AG09309 (cell line): ENCODE measurements around the gene ARF5.
A peak's percentile ranks its signal among the peaks of the same experiment; 100 is the strongest.
"Not testable (repeated sequence)": the region's sequence is repeated elsewhere in the genome, so short reads cannot be mapped to it uniquely, and the experiment has no call there.

Experiments
- DNase-seq: peaks from one replicate; pipeline ENCODE4 v3.0.0-alpha.2; 2010; ENCODE audit warnings: low read depth
- H3K4me3 ChIP-seq: 2 replicates; pipeline ENCODE4 v1.5.1; 2011; ENCODE audit warnings: mild to moderate bottlenecking, low read depth, low read length, moderate library complexity; ENCODE audit not compliant: control insufficient read depth
- CTCF ChIP-seq: IDR thresholded peaks from 2 replicates; pipeline ENCODE4 v1.5.1; 2011; ENCODE audit warnings: mild to moderate bottlenecking, low read depth, low read length, inconsistent platforms; ENCODE audit not compliant: insufficient read depth, control insufficient read depth; ENCODE audit errors: missing control alignments

Gene ARF5

DNA sequence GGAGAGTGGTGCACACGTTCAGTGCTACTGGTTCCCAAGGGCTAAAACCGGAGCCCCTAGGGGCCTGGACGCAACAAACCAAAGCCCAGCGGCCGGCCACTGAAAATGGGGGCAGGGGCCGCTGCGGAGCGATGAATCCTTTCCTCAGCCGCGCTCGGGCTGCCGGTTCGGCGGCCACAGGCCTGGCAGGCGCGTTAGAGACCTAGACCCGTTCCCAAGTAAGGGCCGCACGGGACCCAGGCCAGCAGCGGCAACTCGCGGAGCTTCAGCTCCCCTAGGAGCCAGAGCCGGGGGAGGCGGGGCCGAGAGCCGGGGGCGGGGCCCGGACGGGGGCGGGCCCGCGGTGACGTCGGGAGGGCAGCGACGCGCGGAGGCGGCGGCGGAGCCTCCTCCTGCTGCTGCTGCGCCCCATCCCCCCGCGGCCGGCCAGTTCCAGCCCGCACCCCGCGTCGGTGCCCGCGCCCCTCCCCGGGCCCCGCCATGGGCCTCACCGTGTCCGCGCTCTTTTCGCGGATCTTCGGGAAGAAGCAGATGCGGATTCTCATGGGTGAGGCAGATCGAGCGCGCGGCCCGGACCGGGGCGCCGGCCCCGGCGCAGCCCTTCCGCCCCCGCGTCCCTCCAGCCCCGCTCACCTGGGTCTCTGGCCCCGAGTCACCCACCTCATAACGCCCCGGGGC is at the start of gene ARF5:
TSS of gene ARF5 (plus strand) at position 393 of the 678 bp plus-strand sequence. CDS start at position 481, 88 bp downstream.
- DNase-seq: peak; percentile 24
- H3K4me3 ChIP-seq: peak within 1 kb of the TSS; percentile 90
- TF ChIP-seq CTCF: no peak

DNA sequence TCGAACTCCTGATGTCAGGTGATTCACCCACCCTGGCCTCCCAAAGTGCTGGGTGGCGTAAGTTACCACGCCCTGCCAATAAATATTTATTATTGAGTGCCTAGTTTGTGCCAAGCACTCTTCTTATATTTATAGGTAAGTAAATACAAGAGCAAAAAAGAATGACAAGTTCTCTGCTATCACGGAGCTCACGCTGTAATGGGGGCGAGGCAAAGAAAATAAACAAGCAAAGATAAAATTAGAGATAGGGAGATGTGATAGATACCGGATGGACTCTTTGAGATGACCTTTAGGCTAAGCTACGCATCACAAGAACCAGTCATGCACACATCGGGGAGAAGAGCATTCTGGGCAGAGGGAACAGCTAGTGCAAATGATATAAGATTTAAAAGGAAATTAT is 49.1 kb upstream of the ARF5 start:
- no peak overlapping the region for H3K4me3 ChIP-seq
- no peak for TF ChIP-seq CTCF
- DNase-seq: no peak

DNA sequence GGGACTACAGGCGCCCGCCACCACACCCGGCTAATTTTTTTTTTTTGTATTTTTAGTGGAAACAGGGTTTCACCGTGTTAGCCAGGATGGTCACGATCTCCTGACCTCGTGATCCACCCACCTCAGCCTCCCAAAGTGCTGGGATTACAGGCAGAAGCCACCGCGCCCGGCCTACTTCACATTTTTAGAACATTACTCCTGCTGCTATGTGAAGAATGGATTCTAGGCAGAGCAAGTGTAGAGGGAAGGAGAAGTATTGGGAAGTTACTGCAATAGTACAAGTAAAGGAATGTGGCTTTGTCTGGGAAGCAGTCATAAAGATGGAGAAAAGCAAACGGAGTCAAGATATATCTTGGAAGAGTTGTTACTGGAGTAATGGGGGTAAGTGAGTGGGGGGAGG is 47.8 kb upstream of the ARF5 start:
- not testable (repeated sequence) for H3K4me3 ChIP-seq, DNase-seq

DNA sequence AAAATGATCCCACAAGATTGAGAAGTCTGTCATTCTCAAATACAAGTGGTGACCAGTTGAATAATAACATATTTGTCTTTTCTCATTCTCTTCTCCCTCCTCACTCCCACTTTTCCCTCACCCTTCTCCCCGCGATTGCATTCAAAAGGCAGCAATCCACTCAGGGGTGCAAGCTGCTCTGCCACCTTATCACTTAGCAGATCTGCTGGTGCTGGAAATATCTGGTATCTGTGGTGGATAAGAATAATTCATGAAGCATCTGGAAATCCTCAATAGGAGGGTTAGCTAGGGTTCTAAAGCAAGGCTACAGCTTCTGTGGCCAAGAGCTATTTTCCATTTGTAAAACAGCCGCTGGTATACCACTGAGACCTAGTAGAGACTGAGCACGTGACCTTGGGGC is 46.7 kb upstream of the ARF5 start:
- no peak overlapping the region for H3K4me3 ChIP-seq
- DNase-seq: no peak
- no peak for TF ChIP-seq CTCF

DNA sequence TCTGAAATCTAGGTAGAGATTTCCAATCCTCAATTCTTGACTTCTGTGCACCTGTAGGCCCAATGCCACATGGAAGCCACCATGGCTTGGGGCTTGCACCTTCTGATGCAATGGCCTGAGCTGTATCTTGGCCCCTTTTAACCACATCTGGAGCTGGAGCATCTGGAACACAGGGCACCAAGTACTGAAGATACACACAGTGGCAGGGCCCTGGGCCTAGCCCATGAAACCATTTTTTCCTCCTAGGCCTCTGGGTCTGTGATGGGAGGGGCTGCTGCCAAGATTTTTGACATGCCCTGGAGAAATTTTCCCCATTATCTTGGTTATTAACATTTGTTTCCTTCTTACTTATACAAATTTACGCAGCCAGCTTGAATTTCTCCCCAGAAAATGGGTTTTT is 41.9 kb upstream of the ARF5 start:
- no peak for DNase-seq
- no peak for TF ChIP-seq CTCF
- no peak overlapping the region for H3K4me3 ChIP-seq

DNA sequence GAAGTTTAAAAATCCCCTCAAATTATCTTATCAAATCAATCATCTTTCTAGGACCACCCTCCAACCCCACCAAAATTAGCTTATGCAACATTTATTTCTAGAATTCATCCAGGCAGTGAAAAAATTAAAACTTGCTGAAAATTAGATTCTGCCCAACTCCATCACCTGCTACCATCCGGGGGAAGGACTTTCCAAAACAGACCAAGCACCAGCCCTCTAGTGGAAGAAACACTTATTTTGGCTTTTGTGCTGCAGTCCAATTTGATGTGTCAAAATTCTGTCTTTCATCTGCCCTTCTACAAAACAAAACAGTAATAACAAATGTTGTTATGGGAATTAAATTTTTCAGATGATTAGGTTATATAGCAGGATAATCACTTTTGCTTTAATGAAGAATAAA is 38.0 kb upstream of the ARF5 start:
- no peak overlapping the region for H3K4me3 ChIP-seq
- TF ChIP-seq CTCF: no peak
- no peak for DNase-seq

GRCh38 chr7:127551941-127552340 is 36.3 kb upstream of the ARF5 start:
- TF ChIP-seq CTCF: no peak
- H3K4me3 ChIP-seq: no peak overlapping the region
- DNase-seq: no peak
